ENCODE measurements around the gene ST6GALNAC6. TPM values are rescaled to one million over a fixed set of nuclear protein-coding genes. Genes with fewer than 3 reads are reported as not detected.
"Not testable (repeated sequence)": the region's sequence is repeated elsewhere in the genome, so short reads cannot be mapped to it uniquely, and the experiment has no call there.

ST6GALNAC6 gene
- total and polyA plus RNA-seq, 4 donors, result 24.6 to 68.9 (median 63.4) TPM

DNA sequence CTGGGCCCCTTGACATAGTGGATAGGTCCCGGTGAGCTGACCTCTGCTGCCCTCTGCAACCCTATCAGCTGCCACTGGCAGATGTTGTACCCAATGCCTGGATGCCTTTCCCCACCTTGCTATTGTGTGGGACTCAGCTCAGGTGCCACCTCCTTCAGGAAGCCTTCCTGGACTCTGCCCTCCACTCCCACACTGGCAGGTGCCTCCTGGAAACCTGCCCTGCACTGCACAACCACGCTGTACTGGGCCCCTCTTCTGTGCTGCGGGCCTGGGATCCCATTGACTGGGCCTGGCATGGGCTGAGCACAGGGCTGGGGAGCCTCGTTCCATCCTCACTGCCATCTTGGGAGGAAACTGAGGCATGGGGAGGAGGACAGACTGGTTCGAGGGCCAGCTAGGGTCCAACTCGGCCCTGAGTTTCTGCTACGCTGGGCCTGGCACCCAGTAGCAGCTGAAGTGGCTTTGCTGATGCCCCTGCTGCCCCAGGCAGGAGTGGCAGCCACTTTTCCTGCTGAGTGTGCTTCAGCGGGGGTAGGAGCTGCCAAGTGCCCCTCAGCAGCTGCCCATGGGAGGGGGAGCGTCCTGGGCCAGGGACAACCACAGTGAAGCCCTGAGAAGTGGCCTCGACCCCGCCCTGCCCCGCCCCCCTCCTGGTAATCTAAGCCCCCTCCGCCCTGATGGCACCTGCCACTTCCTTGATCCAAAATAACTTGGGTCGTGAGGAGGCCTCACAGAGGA, 23.2 kb downstream of the ST6GALNAC6 start:
- WGBS (ENCODE audit: insufficient coverage), result 64% methylated on average over 11 of the region's 14 CpGs
- Histone ChIP-seq H3K4me3 (ENCODE audit: low read depth, low read length) (peak overlapping the region; percentile 52), H3K9me3 (ENCODE audit: control insufficient read depth, insufficient read depth, low read length) (no peaks in the 10 kb centered on the region), H3K36me3 (ENCODE audit: control insufficient read depth, insufficient read depth, low read length) (peaks cover 49% of the 10 kb centered on the region), H3K27me3 (ENCODE audit: control insufficient read depth, insufficient read depth, low read length) (no peaks in the 10 kb centered on the region), H3K4me1 (ENCODE audit: control insufficient read depth, insufficient read depth, low read length) (peaks cover 72% of the 10 kb centered on the region), H3K27ac (ENCODE audit: low read depth, low read length) (peak overlapping the region; percentile 88)
- no peak for DNase-seq (ENCODE audit: low read depth in 4 of 6, low spot score in 6 of 6)

DNA sequence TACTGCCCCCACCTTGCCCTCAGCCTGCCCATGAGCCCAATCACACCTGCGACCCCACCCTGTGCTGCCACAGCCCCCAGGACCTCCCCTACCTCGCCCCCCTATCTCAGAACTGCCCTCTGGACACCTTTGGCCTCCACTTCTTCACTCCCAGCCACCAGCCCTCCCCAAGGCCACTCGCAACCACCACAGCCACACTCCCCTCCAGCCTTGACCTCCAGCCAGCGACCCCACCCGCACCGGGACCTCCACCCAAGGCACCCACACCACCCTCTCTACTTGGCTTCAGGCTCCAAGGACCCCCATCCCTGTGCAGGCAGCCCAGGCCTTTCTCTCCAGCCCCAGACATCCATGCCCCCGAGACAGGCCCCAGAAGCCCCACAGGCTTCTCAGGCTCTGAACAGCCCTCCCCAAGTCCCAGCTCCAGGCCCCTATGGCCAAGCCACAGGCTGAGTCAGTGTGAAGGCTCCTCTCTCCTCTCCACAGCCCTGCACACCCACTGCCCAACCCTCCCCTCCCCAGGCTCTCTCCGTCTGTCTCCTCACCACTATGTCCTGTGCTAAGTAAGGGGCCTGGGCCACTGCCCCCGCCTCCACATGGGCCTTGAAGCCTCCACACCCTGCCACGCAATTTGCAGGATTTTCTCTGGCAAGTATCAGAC, 24.0 kb downstream of the ST6GALNAC6 start:
- peaks cover 77% of the 10 kb centered on the region for H3K4me1 ChIP-seq (ENCODE audit: control insufficient read depth, insufficient read depth, low read length)
- H3K9me3 ChIP-seq (ENCODE audit: control insufficient read depth, insufficient read depth, low read length), result no peaks in the 10 kb centered on the region
- peak overlapping the region; percentile 9 for H3K4me3 ChIP-seq (ENCODE audit: low read depth, low read length)
- H3K27ac ChIP-seq (ENCODE audit: low read depth, low read length), result peak overlapping the region; percentile 88
- no peaks in the 10 kb centered on the region for H3K27me3 ChIP-seq (ENCODE audit: control insufficient read depth, insufficient read depth, low read length)
- peaks cover 57% of the 10 kb centered on the region for H3K36me3 ChIP-seq (ENCODE audit: control insufficient read depth, insufficient read depth, low read length)
- DNase-seq (ENCODE audit: low read depth in 4 of 6, low spot score in 6 of 6), result no peak
- 80% methylated on average over 10 of the region's 10 CpGs for WGBS (ENCODE audit: insufficient coverage)

DNA sequence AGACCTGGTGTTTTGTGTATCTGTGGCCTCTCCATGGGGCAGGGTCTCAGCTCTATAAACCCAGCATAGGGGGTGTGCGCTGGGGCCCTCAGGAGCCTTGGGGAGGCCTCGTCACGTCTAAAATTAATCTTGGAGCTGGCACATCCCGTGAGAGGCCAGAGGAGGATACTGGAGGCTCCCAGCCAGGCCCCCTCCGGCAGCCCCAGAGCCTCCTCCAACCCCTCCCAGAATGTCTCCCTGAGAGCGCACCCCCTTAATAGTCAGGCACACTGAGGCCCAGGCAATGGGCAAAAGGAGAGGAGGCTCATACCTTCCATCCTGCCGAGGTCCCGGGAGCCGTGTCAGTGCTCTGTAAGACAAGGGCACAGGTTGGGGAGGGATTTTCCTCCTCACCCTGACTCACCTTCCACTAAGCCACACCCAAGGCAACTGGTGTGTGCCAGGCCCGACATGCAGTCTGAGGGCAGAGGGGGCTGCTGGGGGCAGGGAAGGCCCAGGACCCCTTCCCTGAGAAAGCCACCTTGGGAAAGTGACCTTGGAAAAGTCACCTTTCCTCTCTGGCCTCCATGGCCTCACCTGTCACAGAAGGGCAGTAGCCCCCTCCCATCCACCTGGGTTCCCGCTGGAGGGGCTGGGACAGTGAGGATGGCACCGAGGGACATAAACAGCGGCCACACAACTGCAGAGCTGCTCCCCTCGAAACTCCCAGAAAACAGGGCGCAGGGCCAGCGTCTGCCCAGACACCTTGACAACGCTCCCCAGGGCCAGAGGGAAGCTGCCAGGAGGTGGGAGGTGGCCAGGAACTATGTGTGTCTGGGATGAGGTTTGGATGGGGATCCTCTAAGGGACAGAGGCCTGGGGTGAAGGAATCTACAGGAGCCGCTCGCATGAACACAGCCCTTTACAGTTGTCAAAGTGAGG, 24.8 kb downstream of the ST6GALNAC6 start:
- peaks cover 66% of the 10 kb centered on the region for H3K36me3 ChIP-seq (ENCODE audit: control insufficient read depth, insufficient read depth, low read length)
- H3K27me3 ChIP-seq (ENCODE audit: control insufficient read depth, insufficient read depth, low read length), result no peaks in the 10 kb centered on the region
- DNase-seq (ENCODE audit: low read depth in 4 of 6, low spot score in 6 of 6), result peak in 2 of 6 donors; percentile 33 to 72
- no peaks in the 10 kb centered on the region for H3K9me3 ChIP-seq (ENCODE audit: control insufficient read depth, insufficient read depth, low read length)
- peak overlapping the region; percentile 5 for H3K4me3 ChIP-seq (ENCODE audit: low read depth, low read length)
- peaks cover 81% of the 10 kb centered on the region for H3K4me1 ChIP-seq (ENCODE audit: control insufficient read depth, insufficient read depth, low read length)
- WGBS (ENCODE audit: insufficient coverage), result 61% methylated on average over 10 of the region's 19 CpGs
- H3K27ac ChIP-seq (ENCODE audit: low read depth, low read length), result peak overlapping the region; percentile 88

DNA sequence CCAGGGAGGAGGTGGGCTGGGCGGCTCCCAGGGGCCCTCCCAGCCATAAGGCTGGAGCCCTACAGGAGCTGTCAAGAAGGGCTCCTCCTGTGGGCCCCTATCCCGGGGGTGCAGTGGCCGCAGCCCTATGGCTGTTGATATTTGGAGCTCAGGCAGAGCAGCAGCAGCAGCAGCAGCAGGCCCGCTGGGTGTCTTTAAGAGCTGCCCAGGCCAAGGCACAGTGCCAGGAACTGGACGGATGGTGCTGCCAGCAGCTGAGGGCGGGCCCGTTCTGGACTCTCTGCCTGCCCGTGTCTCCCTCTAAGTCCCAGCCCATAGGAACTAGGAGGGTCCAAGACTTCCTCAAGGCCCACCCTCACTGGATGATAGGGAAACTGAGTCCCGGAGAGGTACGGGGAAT, 25.5 kb downstream of the ST6GALNAC6 start:
- WGBS (ENCODE audit: insufficient coverage), result 26% methylated on average over 8 of the region's 10 CpGs
- H3K9me3 ChIP-seq (ENCODE audit: control insufficient read depth, insufficient read depth, low read length), result no peaks in the 10 kb centered on the region
- H3K4me1 ChIP-seq (ENCODE audit: control insufficient read depth, insufficient read depth, low read length), result peaks cover 86% of the 10 kb centered on the region
- H3K4me3 ChIP-seq (ENCODE audit: low read depth, low read length), result peak overlapping the region; percentile 24
- peak in 3 of 6 donors; percentile 62 to 89 (median 80) for DNase-seq (ENCODE audit: low read depth in 4 of 6, low spot score in 6 of 6)
- no peaks in the 10 kb centered on the region for H3K27me3 ChIP-seq (ENCODE audit: control insufficient read depth, insufficient read depth, low read length)
- H3K36me3 ChIP-seq (ENCODE audit: control insufficient read depth, insufficient read depth, low read length), result peaks cover 72% of the 10 kb centered on the region
- peak overlapping the region; percentile 88 for H3K27ac ChIP-seq (ENCODE audit: low read depth, low read length)

DNA sequence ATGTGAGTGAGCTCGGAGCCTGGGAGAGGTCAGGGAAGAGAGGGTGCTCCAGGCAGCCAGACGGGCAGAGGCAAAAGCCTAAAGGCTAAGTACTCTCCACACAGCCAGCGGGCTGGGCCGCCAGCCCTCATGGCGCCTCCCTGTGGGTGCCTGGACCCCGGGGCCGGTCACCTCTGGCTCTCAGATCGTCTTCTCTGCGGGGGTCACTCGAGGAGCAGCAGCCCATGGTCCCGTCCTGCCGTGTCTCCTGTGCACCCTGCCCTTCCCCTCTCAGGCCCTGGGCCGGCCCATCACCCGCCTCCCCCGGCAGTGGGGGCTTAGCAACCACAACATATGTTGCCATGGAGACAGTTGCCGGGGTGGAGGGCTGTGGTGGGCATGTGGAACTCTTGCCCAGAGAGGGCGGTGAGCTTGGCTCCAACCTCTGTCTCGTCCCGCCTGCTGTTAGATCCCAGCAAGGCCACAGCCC, 26.1 kb downstream of the ST6GALNAC6 start:
- Histone ChIP-seq H3K27me3 (ENCODE audit: control insufficient read depth, insufficient read depth, low read length) (no peaks in the 10 kb centered on the region), H3K4me3 (ENCODE audit: low read depth, low read length) (peak overlapping the region; percentile 24), H3K36me3 (ENCODE audit: control insufficient read depth, insufficient read depth, low read length) (peaks cover 79% of the 10 kb centered on the region), H3K4me1 (ENCODE audit: control insufficient read depth, insufficient read depth, low read length) (peaks cover 82% of the 10 kb centered on the region), H3K27ac (ENCODE audit: low read depth, low read length) (peak overlapping the region; percentile 88), H3K9me3 (ENCODE audit: control insufficient read depth, insufficient read depth, low read length) (no peaks in the 10 kb centered on the region)
- 17% methylated on average over 17 of the region's 19 CpGs for WGBS (ENCODE audit: insufficient coverage)
- peak in 4 of 6 donors; percentile 55 to 91 (median 74) for DNase-seq (ENCODE audit: low read depth in 4 of 6, low spot score in 6 of 6)

DNA sequence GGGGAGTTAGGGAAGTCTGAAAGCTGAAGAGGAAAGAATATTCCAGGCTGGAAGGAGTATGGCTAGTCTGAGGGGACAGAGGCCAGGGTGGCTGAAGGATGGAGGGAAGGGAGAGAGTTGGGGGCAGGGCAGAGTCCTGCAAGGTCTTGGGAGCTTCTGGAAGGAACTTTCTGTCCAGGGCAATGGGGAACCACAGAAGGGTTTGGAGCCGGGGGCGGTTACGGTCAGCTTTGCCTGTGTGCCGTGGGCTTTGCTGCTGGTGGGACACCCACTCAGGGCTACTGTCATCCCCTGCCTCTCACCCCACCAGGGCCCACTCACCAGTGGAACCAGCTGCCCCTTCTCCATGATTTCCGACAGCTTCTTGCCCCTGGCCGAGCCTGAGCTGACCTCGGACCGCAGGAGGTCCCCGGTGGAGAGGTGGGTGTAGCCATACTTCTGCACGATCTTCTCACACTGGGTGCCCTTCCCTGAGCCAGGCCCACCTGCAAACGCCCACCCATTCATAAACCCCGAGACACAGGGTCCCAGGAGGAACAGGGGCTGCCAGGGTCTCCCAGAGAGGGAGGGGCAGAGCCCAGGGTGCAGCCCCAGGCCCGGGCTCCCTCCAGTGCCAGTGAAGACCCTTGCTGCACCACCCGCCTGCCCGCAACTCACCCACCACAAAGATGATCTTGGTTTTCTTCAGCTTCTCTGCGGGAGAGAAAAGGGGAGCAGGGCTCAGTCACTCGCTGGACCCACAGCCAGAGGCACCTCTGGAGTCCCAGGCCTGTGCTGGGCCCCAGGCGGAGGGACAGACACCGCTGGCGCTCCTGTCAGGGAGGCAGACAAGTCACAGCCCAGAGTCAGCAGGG, 26.8 kb downstream of the ST6GALNAC6 start:
- Histone ChIP-seq H3K36me3 (ENCODE audit: control insufficient read depth, insufficient read depth, low read length) (peaks cover 85% of the 10 kb centered on the region), H3K4me1 (ENCODE audit: control insufficient read depth, insufficient read depth, low read length) (peaks cover 76% of the 10 kb centered on the region), H3K4me3 (ENCODE audit: low read depth, low read length) (peak overlapping the region; percentile 24), H3K27ac (ENCODE audit: low read depth, low read length) (peak overlapping the region; percentile 88), H3K9me3 (ENCODE audit: control insufficient read depth, insufficient read depth, low read length) (no peaks in the 10 kb centered on the region), H3K27me3 (ENCODE audit: control insufficient read depth, insufficient read depth, low read length) (no peaks in the 10 kb centered on the region)
- 79% methylated on average over 19 of the region's 20 CpGs for WGBS (ENCODE audit: insufficient coverage)
- no peak for DNase-seq (ENCODE audit: low read depth in 4 of 6, low spot score in 6 of 6)

DNA sequence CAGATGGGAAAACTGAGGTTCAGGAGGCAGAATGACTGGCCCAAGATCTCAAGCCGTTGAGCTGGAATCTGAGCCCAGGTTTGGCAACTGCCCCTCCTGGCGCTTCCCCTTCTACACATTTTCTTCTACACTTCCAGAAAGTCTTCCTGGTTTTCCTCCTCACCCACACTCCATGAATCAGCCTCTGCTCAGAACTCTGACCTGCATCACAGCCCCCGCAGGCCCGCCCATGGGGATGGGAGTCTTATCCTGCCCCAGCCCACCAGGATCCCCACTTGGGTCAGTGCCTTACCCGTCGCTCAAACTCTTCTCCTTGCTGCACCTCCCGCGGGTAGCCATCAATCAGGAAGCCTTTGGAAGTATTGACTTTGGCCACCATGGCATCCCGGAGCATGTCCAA, 27.9 kb downstream of the ST6GALNAC6 start:
- H3K36me3 ChIP-seq (ENCODE audit: control insufficient read depth, insufficient read depth, low read length), result peaks cover 96% of the 10 kb centered on the region
- no peak for DNase-seq (ENCODE audit: low read depth in 4 of 6, low spot score in 6 of 6)
- no peak overlapping the region for H3K27ac ChIP-seq (ENCODE audit: low read depth, low read length)
- whole genome bisulfite sequencing (ENCODE audit: insufficient coverage), result 74% methylated on average over 9 of the region's 9 CpGs
- no peaks in the 10 kb centered on the region for H3K9me3 ChIP-seq (ENCODE audit: control insufficient read depth, insufficient read depth, low read length)
- peaks cover 73% of the 10 kb centered on the region for H3K4me1 ChIP-seq (ENCODE audit: control insufficient read depth, insufficient read depth, low read length)
- H3K4me3 ChIP-seq (ENCODE audit: low read depth, low read length), result no peak overlapping the region
- H3K27me3 ChIP-seq (ENCODE audit: control insufficient read depth, insufficient read depth, low read length), result no peaks in the 10 kb centered on the region

DNA sequence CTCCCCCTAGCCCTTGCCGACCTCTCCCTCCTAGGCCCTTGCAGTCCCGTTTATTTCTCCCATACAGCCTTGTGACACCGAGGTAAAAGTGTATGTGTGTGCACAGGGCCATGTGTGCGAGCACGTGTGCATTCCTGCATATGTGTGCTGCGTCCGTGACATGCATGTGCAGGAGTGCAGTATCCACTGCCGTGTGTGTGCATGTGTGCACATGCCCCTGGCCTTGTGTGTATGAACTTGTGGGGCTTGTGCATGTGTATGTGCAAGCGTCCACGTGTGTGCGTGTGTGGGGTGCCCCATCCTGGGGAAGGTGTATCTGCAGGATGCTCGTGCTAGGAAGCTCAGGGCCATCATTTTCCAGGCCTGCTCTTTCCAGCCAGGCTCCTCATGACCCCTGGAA, 28.5 kb downstream of the ST6GALNAC6 start:
- no peak overlapping the region for H3K4me3 ChIP-seq (ENCODE audit: low read depth, low read length)
- no peaks in the 10 kb centered on the region for H3K27me3 ChIP-seq (ENCODE audit: control insufficient read depth, insufficient read depth, low read length)
- no peak overlapping the region for H3K27ac ChIP-seq (ENCODE audit: low read depth, low read length)
- WGBS (ENCODE audit: insufficient coverage), result 93% methylated on average over 11 of the region's 12 CpGs
- H3K36me3 ChIP-seq (ENCODE audit: control insufficient read depth, insufficient read depth, low read length), result peaks cover 97% of the 10 kb centered on the region
- no peaks in the 10 kb centered on the region for H3K9me3 ChIP-seq (ENCODE audit: control insufficient read depth, insufficient read depth, low read length)
- peaks cover 67% of the 10 kb centered on the region for H3K4me1 ChIP-seq (ENCODE audit: control insufficient read depth, insufficient read depth, low read length)
- DNase-seq (ENCODE audit: low read depth in 4 of 6, low spot score in 6 of 6), result no peak

DNA sequence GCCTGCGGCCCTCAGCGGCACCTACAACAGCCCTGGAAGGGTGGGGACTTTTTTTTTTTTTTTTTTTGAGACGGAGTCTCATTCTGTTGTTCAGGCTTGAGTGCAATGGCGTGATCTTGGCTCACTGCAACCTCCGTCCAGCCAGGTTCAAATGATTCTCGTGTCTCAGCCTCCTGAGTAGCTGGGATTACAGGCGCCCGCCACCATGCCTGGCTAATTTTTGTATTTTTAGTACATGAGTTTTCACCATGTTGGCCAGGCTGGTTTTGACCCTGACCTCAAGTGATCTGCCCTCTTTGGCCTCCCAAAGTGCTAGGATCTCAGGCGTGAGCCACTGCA, 29.3 kb downstream of the ST6GALNAC6 start:
- peaks cover 95% of the 10 kb centered on the region for H3K36me3 ChIP-seq (ENCODE audit: control insufficient read depth, insufficient read depth, low read length)

More for the DNA sequence above, 29.3 kb downstream of the ST6GALNAC6 start:
- not testable (repeated sequence) for DNase-seq (ENCODE audit: low read depth in 4 of 6, low spot score in 6 of 6); H3K9me3 ChIP-seq (ENCODE audit: control insufficient read depth, insufficient read depth, low read length); H3K27ac ChIP-seq (ENCODE audit: low read depth, low read length); H3K27me3 ChIP-seq (ENCODE audit: control insufficient read depth, insufficient read depth, low read length); H3K4me3 ChIP-seq (ENCODE audit: low read depth, low read length)
- WGBS (ENCODE audit: insufficient coverage), result 64% methylated on average over 7 of the region's 9 CpGs
- H3K4me1 ChIP-seq (ENCODE audit: control insufficient read depth, insufficient read depth, low read length), result peaks cover 59% of the 10 kb centered on the region
